Measurements from ENCODE around the gene ZNF524. TPM values are rescaled to one million over a fixed set of nuclear protein-coding genes. Genes with fewer than 3 reads are reported as not detected.

Gene ZNF524
- total RNA-seq, 2 donors from 2014 or later: 29.7 to 45.4 TPM

DNA sequence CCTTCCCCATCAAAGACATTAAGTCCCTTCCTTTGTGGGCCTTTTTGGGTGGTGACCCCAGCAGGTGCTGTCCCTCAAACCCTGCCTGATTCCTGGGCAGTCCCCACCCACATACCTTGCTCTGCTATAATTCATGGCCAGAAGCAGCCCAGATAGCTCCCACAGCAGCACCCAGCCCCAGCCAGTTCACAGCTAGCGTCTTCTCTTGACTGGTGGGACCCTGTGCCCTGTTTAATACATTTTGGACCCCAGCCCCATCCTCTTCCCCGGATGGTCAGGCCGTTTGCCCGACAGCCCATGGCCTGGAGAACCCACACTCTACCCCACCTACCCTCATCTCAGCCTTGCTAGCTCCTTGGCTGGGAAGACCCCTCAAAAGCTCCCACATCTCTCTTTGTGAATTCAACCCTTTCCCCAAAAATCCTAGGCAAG lies 50.1 kb downstream of the ZNF524 start:
- ATAC-seq: no peak
- DNase-seq: no peak
- Histone ChIP-seq H3K9me3 (no peaks in the 10 kb centered on the region), H3K36me3 (replicated peaks in 1 of 2; ENCODE audit: insufficient read depth in 1 of 2, low read depth in 2 of 2) (no peaks in the 10 kb centered on the region), H3K4me3 (no peak overlapping the region), H3K27ac (no peak overlapping the region), H3K4me1 (peaks cover 35% of the 10 kb centered on the region), H3K27me3 (no peaks in the 10 kb centered on the region)
- no peak for TF ChIP-seq CTCF (IDR thresholded peaks at IDR 0.05)
- 88 to 89% methylated on average over 4 of the region's 4 CpGs for WGBS, 2 donors
- intact Hi-C loops (cut with DNase I): no loop called here

- 81 to 90% methylated on average over 9 to 16 of the region's 17 CpGs for WGBS, 2 donors
- intact Hi-C loops (cut with DNase I): no loop called here
These were observed 50.6 kb downstream of the ZNF524 start for GRCh38 chr19:55650602-55651230.

GRCh38 chr19:55651236-55651635 lies 51.1 kb downstream of the ZNF524 start:
- Histone ChIP-seq H3K36me3 (replicated peaks in 1 of 2; ENCODE audit: insufficient read depth in 1 of 2, low read depth in 2 of 2) (no peaks in the 10 kb centered on the region), H3K9me3 (no peaks in the 10 kb centered on the region), H3K4me3 (no peak overlapping the region), H3K27ac (no peak overlapping the region), H3K4me1 (peaks cover 38% of the 10 kb centered on the region), H3K27me3 (no peaks in the 10 kb centered on the region)
- no peak for TF ChIP-seq POLR2A (IDR thresholded peaks at IDR 0.05)
- no peak for TF ChIP-seq CTCF (IDR thresholded peaks at IDR 0.05)
- 83 to 88% methylated on average over 16 to 17 of the region's 18 CpGs for WGBS, 2 donors
- intact Hi-C loops (cut with DNase I): no loop called here
- DNase-seq (no peak), ATAC-seq (no peak)

More at GRCh38 chr19:55650602-55651230, 50.6 kb downstream of the ZNF524 start:
- Histone ChIP-seq H3K9me3 (no peaks in the 10 kb centered on the region), H3K4me3 (no peak overlapping the region), H3K4me1 (peaks cover 32% of the 10 kb centered on the region), H3K36me3 (replicated peaks in 1 of 2; ENCODE audit: insufficient read depth in 1 of 2, low read depth in 2 of 2) (no peaks in the 10 kb centered on the region), H3K27ac (no peak overlapping the region), H3K27me3 (no peaks in the 10 kb centered on the region)
- no peak for DNase-seq
- ATAC-seq: no peak
- TF ChIP-seq POLR2A (IDR thresholded peaks at IDR 0.05) (no peak), CTCF (IDR thresholded peaks at IDR 0.05) (no peak)

- Histone ChIP-seq H3K36me3 (replicated peaks in 1 of 2; ENCODE audit: insufficient read depth in 1 of 2, low read depth in 2 of 2) (no peaks in the 10 kb centered on the region), H3K4me3 (no peak overlapping the region), H3K27me3 (no peaks in the 10 kb centered on the region), H3K4me1 (peaks cover 42% of the 10 kb centered on the region), H3K9me3 (no peaks in the 10 kb centered on the region), H3K27ac (peak overlapping the region in 1 of 4 donors; percentile 99)
- ATAC-seq (no peak), DNase-seq (no peak)
- TF ChIP-seq POLR2A (IDR thresholded peaks at IDR 0.05) (no peak), CTCF (IDR thresholded peaks at IDR 0.05) (no peak)
- intact Hi-C loops (cut with DNase I): no loop called here
- 82 to 85% methylated on average over 52 to 67 of the region's 71 CpGs for WGBS, 2 donors
These were observed 52.4 kb downstream of the ZNF524 start for GRCh38 chr19:55652311-55653128.

Other genes starting within 250 kb of the ZNF524 start
- 1 to 10 TPM in 1 of 2 donors, not detected in 1; 1.6 TPM for gene COX6B2, start 245.6 kb upstream of the ZNF524 start, total RNA-seq
- not detected for gene GARIN5B, start 237.0 kb upstream of the ZNF524 start, total RNA-seq
- not detected for gene IL11, start 229.8 kb upstream of the ZNF524 start, total RNA-seq
- gene TMEM190, start 223.5 kb upstream of the ZNF524 start, total RNA-seq: not detected
- 10 to 100 TPM; 12.5 to 53.4 TPM for gene TMEM238, start 216.0 kb upstream of the ZNF524 start, total RNA-seq
- 100 to 1,000 TPM; 113 to 268 TPM for gene RPL28, start 214.4 kb upstream of the ZNF524 start, total RNA-seq
- 1 to 10 TPM; 6.5 to 7.9 TPM for gene UBE2S, start 192.5 kb upstream of the ZNF524 start, total RNA-seq
- not detected for gene SHISA7, start 157.0 kb upstream of the ZNF524 start, total RNA-seq
- gene ISOC2, start 138.6 kb upstream of the ZNF524 start, total RNA-seq: 10 to 100 TPM; 38.4 to 75.8 TPM
- gene C19orf85, start 135.5 kb upstream of the ZNF524 start, total RNA-seq: not detected
- gene ZNF628, start 123.7 kb upstream of the ZNF524 start, total RNA-seq: 1 to 10 TPM; 3.4 to 8.2 TPM
- 1 to 10 TPM; 4.2 to 8.2 TPM for gene NAT14, start 115.1 kb upstream of the ZNF524 start, total RNA-seq
- gene SSC5D, start 111.9 kb upstream of the ZNF524 start, total RNA-seq: 1 to 10 TPM; 2.6 to 3.3 TPM
- not detected for gene SBK2, start 63.2 kb upstream of the ZNF524 start, total RNA-seq
- not detected for gene SBK3, start 54.7 kb upstream of the ZNF524 start, total RNA-seq
- 1 to 10 TPM; 3.3 to 6.2 TPM for gene ZNF579, start 19.4 kb upstream of the ZNF524 start, total RNA-seq
- 10 to 100 TPM in 1 of 2 donors, 1 to 10 TPM in 1; 5.7 to 13.5 TPM for gene FIZ1, start 771 bp upstream of the ZNF524 start, total RNA-seq
- gene ZNF865, start 5.4 kb downstream of the ZNF524 start, total RNA-seq: 10 to 100 TPM in 1 of 2 donors, 1 to 10 TPM in 1; 6.5 to 14.8 TPM
- 1 to 10 TPM; 6.9 to 9.6 TPM for gene ZNF784, start 24.3 kb downstream of the ZNF524 start, total RNA-seq
- gene ZNF580, start 40.7 kb downstream of the ZNF524 start, total RNA-seq: 10 to 100 TPM; 29.7 to 36.1 TPM
- 10 to 100 TPM; 16.8 to 20.2 TPM for gene ZNF581, start 43.4 kb downstream of the ZNF524 start, total RNA-seq
- 10 to 100 TPM in 1 of 2 donors, 1 to 10 TPM in 1; 5.9 to 15.0 TPM for gene CCDC106, start 47.9 kb downstream of the ZNF524 start, total RNA-seq
- 100 to 1,000 TPM in 1 of 2 donors, 10 to 100 TPM in 1; 53.4 to 106 TPM for gene U2AF2, start 54.7 kb downstream of the ZNF524 start, total RNA-seq
- 10 to 100 TPM; 52.1 to 52.4 TPM for gene EPN1, start 74.9 kb downstream of the ZNF524 start, total RNA-seq
- not detected for gene NLRP9, start 138.1 kb downstream of the ZNF524 start, total RNA-seq
- not detected for gene RFPL4A, start 158.8 kb downstream of the ZNF524 start, total RNA-seq
- gene RFPL4AL1, start 168.8 kb downstream of the ZNF524 start, total RNA-seq: 1 to 10 TPM in 1 of 2 donors, not detected in 1; 2.3 TPM
- gene NLRP11, start 231.7 kb downstream of the ZNF524 start, total RNA-seq: not detected
- gene NLRP4, start 236.3 kb downstream of the ZNF524 start, total RNA-seq: not detected

Measured in body of pancreas (tissue), 4 donors.